ENCODE results near the gene DKKL1.
A peak's percentile ranks its signal among the peaks of the same experiment; 100 is the strongest.

DKKL1 gene

DNA sequence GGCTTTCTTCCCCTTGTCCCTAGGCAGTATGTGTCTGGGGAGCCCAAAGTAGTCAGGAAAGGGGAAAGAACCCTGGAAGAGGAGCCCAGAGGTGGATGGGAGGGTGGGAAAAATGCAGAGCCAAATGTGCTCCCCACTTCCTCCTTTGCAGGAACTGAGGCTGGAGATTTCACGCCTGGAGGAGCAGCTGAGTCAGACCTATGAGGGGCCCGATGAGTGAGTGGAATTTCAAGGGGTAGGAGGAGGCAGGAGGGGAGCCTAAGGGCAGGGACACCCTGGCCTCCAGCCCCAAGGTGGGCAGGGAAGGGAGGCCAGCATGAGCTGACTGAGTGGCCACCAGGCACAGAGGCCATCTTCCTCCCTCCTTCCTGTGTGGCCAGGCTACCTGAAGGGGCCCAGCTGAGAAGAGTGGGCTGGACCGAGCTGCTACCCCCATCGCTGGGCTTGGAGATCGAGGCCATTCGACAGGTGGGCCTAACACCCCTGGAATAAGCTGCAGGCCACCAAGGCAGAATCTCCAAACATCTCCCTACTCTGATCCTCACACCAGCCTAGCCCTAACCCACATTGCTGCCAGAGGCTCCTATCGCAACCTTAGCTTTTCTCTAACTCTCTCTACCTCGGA, 45.3 kb downstream of the DKKL1 start:
- Mint-ChIP-seq H3K9me3 (no peaks in the 10 kb centered on the region), H3K4me1 (ENCODE audit: low read depth) (peaks cover 50% of the 10 kb centered on the region), H3K4me3 (no peak overlapping the region), H3K36me3 (ENCODE audit: low read depth) (no peaks in the 10 kb centered on the region), H3K27me3 (peaks cover 27% of the 10 kb centered on the region), H3K27ac (peak overlapping the region; percentile 89)
- intact Hi-C loops (cut with micrococcal nuclease) = no loop called here

DNA sequence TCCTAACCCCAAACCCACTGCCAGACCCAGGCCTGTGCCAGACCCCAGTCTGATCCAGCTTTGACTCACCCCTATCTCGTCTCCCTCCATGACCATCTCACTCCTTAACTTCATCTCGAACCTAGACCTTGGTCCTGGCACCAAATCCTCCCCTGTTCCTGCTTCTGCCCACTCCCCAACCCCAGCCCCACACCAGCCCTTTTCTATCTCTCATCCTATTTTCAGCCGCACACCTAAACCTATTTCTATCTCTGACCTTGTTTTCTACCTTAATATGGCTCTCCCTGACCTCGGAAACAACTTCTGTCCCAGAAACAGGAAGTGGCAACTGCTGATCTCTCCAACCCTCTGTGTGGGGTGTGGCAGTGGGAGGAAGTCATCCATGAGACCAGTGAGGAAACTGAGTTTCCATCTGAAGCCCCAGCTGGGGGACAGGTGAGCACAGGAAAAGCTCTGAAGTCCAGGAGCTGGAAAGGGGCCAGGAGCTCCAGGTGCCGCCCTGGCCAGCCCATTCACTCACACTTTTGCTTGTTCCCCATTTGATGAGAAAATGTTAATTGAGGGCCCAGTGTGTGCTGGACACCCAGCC, 45.9 kb downstream of the DKKL1 start:
- no peaks in the 10 kb centered on the region for H3K9me3 Mint-ChIP-seq
- peaks cover 50% of the 10 kb centered on the region for H3K4me1 Mint-ChIP-seq (ENCODE audit: low read depth)
- H3K27me3 Mint-ChIP-seq = peaks cover 30% of the 10 kb centered on the region
- peak overlapping the region; percentile 0 for H3K4me3 Mint-ChIP-seq
- intact Hi-C loops (cut with micrococcal nuclease) = no loop called here
- H3K27ac Mint-ChIP-seq = peak overlapping the region; percentile 89
- H3K36me3 Mint-ChIP-seq (ENCODE audit: low read depth) = no peaks in the 10 kb centered on the region

DNA sequence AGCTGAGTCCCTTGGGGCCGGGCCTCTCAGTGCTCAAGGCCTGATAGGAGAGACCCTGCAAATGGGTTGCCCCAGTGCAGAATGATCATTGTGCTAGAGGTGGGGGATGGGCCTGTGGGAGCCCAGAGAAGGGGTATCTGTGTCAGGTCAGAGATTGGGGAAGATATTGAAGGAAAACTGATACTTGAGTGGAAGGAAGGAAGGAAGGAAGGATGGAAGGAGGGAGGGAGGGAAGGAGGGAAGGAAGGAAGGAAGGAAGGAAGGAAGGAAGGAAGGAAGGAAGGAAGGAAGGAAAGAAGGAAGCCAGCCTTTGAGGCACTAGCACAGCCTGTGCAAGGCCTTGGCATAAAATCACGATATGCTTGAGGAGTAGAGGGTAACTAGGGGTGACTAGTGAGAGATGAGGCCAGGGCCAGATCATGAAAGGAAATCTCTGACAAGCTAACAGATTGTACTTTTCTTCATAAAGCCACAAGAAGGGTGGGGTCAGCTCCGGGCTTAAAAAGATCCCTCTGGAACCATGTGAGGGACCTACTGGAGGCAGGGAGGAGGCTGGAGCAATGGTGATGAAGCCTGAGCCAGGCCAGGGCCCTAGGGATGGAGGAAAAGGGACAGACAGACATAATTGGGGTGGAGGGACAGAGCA, 48.1 kb downstream of the DKKL1 start:
- Mint-ChIP-seq H3K9me3 (no peaks in the 10 kb centered on the region), H3K4me3 (no peak overlapping the region), H3K27ac (peak overlapping the region; percentile 17), H3K27me3 (peaks cover 36% of the 10 kb centered on the region), H3K4me1 (ENCODE audit: low read depth) (peaks cover 54% of the 10 kb centered on the region), H3K36me3 (ENCODE audit: low read depth) (no peaks in the 10 kb centered on the region)
- intact Hi-C loops (cut with micrococcal nuclease) = no loop called here

DNA sequence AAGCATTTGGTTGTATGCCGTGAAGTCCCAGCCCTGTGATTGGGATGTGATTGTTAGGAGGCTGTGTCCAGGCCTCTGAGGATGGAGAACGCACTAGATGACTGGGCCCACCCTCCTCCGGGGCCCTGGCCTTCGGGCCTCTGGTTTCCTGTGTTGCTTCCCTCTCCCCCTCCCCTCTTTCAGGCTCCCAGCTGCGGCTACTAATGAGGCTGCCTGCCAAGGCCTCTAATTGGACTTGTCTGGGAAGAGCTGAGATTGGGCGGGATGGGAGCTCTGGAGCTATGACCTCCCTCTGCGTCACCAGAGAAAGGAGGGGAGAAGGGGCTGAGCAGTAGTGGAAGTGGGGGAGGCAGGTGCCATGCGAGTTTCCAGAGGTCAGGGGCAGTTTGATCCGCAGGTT, 49.7 kb downstream of the DKKL1 start:
- peak overlapping the region; percentile 17 for H3K27ac Mint-ChIP-seq
- no peak overlapping the region for H3K4me3 Mint-ChIP-seq
- H3K36me3 Mint-ChIP-seq (ENCODE audit: low read depth) = no peaks in the 10 kb centered on the region
- intact Hi-C loops (cut with micrococcal nuclease) = no loop called here
- peaks cover 39% of the 10 kb centered on the region for H3K4me1 Mint-ChIP-seq (ENCODE audit: low read depth)
- peaks cover 36% of the 10 kb centered on the region for H3K27me3 Mint-ChIP-seq
- H3K9me3 Mint-ChIP-seq = no peaks in the 10 kb centered on the region

DNA sequence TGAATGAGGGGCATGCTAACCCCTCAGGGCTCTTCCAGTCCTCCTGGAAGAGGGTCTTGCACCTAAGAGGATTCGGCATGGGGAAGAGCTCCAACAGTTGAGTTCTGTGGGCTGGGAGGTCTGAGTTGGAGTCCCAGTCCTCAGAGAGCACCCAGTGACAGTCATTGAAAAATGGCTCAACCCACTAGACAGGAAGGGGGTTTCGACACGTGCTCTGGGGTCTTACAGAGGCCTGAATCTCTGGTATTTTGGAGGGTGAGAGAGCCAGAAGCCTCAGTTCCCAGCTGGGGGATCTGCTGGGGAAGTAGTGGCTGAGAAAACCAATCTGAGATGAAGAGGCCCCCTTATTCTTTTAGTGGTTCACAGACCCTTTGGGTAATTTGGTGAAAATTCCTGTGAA, 50.6 kb downstream of the DKKL1 start:
- Mint-ChIP-seq H3K27ac (peak overlapping the region; percentile 5), H3K36me3 (ENCODE audit: low read depth) (no peaks in the 10 kb centered on the region), H3K4me1 (ENCODE audit: low read depth) (peaks cover 29% of the 10 kb centered on the region), H3K4me3 (no peak overlapping the region), H3K9me3 (no peaks in the 10 kb centered on the region), H3K27me3 (peaks cover 40% of the 10 kb centered on the region)
- intact Hi-C loops (cut with micrococcal nuclease) = no loop called here

DNA sequence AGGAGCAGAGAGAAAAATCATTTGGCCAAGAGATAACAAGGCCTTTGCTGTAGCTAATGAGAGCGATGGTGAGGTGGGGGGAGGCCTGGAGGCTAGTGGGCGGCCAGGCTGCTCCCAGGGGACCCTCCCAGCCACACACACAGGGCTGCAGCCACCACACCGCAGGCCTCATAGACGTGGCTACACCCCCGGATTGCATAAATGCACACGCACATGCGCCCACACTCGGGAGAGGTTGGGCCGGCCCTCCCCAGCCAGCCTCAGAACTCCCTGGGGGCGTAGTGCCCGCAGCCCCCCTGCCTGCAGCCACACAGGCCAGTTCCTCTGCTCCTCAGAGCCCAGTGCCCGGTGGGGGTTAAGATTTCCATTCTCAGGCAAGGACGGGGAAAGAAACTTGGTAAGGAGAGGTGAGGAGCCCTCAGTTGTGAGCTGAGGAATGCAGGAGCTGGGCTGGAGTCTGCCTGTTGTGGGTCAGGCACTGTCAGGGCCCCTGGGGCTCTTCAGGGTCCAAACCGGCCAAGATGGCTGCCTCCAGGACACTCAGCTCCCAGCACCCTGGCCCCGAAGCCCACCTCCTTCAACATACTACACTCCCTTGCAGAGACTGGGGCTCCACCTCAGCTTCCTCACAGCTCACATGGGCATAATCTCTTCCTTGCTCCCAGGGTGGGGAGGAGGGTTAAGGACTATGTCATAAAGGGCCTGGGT, 51.6 kb downstream of the DKKL1 start:
- H3K4me3 Mint-ChIP-seq = no peak overlapping the region
- no peaks in the 10 kb centered on the region for H3K36me3 Mint-ChIP-seq (ENCODE audit: low read depth)
- H3K27ac Mint-ChIP-seq = no peak overlapping the region
- peaks cover 21% of the 10 kb centered on the region for H3K4me1 Mint-ChIP-seq (ENCODE audit: low read depth)
- intact Hi-C loops (cut with micrococcal nuclease) = no loop called here
- H3K9me3 Mint-ChIP-seq = no peaks in the 10 kb centered on the region
- peaks cover 50% of the 10 kb centered on the region for H3K27me3 Mint-ChIP-seq

DNA sequence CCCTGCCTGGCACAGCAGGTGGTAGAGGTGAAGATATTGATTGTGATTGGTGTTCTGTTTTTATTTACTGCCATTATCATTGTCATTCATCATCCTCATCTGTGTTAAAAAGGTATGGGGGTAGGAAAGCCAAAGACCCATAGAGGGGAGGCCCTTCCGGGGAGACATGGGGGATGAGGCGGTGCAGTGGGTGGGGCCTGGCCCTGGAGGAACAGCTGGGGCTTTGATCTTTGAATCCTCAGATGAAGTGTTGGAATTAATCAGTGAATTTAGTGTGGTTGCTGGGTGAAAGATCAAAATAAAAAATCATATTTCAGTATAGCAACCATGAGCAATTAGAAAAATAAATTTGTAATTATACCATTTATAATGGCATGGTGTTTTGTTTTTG, 52.1 kb downstream of the DKKL1 start:
- H3K9me3 Mint-ChIP-seq = no peaks in the 10 kb centered on the region
- peaks cover 25% of the 10 kb centered on the region for H3K4me1 Mint-ChIP-seq (ENCODE audit: low read depth)
- intact Hi-C loops (cut with micrococcal nuclease) = no loop called here
- H3K27me3 Mint-ChIP-seq = peaks cover 55% of the 10 kb centered on the region
- no peak overlapping the region for H3K27ac Mint-ChIP-seq
- no peaks in the 10 kb centered on the region for H3K36me3 Mint-ChIP-seq (ENCODE audit: low read depth)
- H3K4me3 Mint-ChIP-seq = no peak overlapping the region

DNA sequence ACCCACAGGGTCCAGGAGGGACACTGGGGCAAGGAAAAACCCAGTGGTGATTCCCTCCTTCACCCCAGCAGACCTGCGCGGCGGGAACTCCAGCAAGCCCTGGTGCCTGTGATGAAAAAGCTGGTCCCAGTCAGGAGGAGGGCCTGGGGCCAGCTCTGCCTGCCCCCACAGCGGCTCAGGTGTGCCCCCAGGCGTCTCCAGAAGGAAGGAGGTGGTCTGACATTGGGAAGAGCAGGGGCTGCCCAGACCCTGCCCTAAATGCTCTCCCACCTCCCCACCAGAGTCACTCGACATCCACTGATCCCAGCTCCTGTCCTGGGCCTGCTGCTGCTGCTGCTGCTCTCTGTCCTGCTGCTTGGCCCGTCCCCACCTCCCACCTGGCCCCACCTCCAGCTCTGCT, 53.4 kb downstream of the DKKL1 start:
- peaks cover 30% of the 10 kb centered on the region for H3K4me1 Mint-ChIP-seq (ENCODE audit: low read depth)
- no peaks in the 10 kb centered on the region for H3K9me3 Mint-ChIP-seq
- no peaks in the 10 kb centered on the region for H3K36me3 Mint-ChIP-seq (ENCODE audit: low read depth)
- intact Hi-C loops (cut with micrococcal nuclease) = no loop called here
- no peak overlapping the region for H3K27ac Mint-ChIP-seq
- H3K27me3 Mint-ChIP-seq = peaks cover 65% of the 10 kb centered on the region
- no peak overlapping the region for H3K4me3 Mint-ChIP-seq

DNA sequence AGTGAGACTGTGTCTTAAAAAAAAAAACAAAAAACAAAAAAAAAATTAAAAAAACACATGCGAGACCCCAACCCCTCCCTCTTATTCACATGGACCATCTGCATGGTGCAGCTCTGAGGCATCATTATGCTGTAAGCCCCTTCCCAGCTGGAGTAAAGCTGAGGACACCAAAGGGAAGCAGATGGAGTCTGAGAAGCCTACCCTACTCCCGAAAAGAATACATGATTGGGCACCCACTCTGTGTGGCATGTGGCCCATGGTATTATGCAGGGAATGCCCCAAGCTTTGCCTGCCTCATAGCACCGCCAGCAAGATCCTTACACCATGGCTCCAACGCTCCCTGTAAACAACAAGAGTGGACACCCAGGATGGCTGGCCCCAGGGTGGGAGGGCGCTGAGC, 54.8 kb downstream of the DKKL1 start:
- H3K27ac Mint-ChIP-seq = no peak overlapping the region
- peaks cover 66% of the 10 kb centered on the region for H3K27me3 Mint-ChIP-seq
- peaks cover 34% of the 10 kb centered on the region for H3K4me1 Mint-ChIP-seq (ENCODE audit: low read depth)
- no peak overlapping the region for H3K4me3 Mint-ChIP-seq
- H3K9me3 Mint-ChIP-seq = no peaks in the 10 kb centered on the region
- no peaks in the 10 kb centered on the region for H3K36me3 Mint-ChIP-seq (ENCODE audit: low read depth)
- intact Hi-C loops (cut with micrococcal nuclease) = no loop called here

DNA sequence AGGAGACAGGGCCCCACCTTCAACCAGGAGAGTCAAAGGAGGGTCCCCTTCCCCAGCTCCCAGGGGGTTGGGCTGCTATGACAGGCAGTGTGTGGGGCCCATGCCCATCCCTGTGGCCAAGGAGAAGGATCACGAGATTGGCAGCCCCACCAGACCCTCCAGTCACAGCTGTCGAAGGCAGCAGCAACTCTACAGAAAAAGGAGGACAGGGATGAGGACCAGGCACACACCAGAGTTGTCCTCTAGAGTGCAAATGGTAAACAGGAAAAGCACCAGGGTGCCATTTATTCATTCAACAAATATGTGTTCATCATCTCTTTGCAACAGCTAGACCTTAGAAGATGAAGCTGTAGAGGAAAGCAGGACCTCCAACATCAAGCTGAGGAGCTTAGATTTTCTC, 55.5 kb downstream of the DKKL1 start:
- no peak overlapping the region for H3K4me3 Mint-ChIP-seq
- H3K4me1 Mint-ChIP-seq (ENCODE audit: low read depth) = peaks cover 36% of the 10 kb centered on the region
- intact Hi-C loops (cut with micrococcal nuclease) = no loop called here
- H3K9me3 Mint-ChIP-seq = no peaks in the 10 kb centered on the region
- H3K36me3 Mint-ChIP-seq (ENCODE audit: low read depth) = no peaks in the 10 kb centered on the region
- H3K27me3 Mint-ChIP-seq = peaks cover 71% of the 10 kb centered on the region
- no peak overlapping the region for H3K27ac Mint-ChIP-seq

DNA sequence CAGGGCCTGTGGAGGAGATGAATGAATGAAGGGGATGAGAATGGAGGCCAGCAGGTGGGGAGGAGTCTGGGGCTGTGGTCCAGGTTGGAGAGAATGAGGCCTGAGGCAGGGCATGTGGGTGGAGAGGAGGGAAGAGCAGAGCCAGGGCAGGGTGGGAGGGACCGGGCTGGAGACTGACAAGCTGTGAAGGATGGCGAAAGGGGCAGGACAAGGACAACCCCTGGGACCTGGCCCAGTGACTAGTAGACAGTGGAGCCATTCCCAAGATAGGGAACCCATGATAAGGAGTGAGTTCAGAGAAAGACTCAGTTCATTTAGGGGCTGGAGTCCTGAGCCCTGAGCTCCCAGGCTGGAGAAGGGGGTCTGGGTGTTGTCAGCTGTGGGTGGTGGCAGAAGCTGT, 56.5 kb downstream of the DKKL1 start:
- no peak overlapping the region for H3K4me3 Mint-ChIP-seq
- intact Hi-C loops (cut with micrococcal nuclease) = no loop called here
- peaks cover 80% of the 10 kb centered on the region for H3K27me3 Mint-ChIP-seq
- peaks cover 32% of the 10 kb centered on the region for H3K4me1 Mint-ChIP-seq (ENCODE audit: low read depth)
- no peaks in the 10 kb centered on the region for H3K9me3 Mint-ChIP-seq
- H3K36me3 Mint-ChIP-seq (ENCODE audit: low read depth) = no peaks in the 10 kb centered on the region
- no peak overlapping the region for H3K27ac Mint-ChIP-seq

DNA sequence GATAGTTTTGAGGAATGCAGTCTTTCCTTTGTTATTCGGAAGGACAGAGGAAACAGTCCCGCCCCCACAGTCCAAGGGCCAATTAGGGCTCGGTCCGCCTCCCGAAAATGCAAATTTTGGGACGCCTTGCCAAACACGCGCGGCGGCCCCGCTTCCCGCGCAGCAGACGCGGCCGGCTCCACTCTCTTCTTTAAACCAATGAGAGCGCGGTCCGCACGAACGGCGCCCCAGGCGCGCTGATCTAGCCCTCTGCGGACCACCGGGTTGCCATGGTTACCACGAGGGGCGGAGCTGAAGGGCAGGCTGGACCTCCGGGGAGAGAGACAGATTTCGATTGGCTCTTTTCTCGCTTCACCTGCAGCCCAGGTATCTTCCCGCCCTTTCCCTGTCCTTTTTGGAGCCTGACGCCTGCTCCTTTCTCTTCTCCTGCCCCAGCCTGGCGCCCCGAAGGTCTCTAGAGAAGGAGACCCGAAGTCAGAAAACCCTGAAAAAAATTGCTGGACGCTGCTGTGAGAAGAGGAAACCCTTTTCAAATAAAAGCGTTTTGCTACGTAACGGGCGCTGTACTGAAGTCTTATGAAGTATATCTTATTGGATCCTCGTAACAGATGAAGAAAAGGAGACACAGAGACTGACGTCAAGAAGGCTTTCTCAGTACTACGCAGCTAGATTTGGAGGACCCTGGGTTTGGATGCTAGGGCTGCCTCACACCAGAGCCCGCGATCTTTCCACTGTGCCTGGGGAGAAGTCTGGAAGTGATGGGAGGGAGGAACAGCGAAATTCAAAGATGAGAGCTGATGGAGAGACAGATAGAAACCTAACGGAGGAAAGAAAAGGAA, 57.6 kb downstream of the DKKL1 start:
- Mint-ChIP-seq H3K4me1 (ENCODE audit: low read depth) (peaks cover 34% of the 10 kb centered on the region), H3K27me3 (peaks cover 87% of the 10 kb centered on the region), H3K27ac (no peak overlapping the region), H3K4me3 (peak overlapping the region; percentile 40), H3K36me3 (ENCODE audit: low read depth) (no peaks in the 10 kb centered on the region), H3K9me3 (no peaks in the 10 kb centered on the region)
- intact Hi-C loops (cut with micrococcal nuclease) = no loop called here

DNA sequence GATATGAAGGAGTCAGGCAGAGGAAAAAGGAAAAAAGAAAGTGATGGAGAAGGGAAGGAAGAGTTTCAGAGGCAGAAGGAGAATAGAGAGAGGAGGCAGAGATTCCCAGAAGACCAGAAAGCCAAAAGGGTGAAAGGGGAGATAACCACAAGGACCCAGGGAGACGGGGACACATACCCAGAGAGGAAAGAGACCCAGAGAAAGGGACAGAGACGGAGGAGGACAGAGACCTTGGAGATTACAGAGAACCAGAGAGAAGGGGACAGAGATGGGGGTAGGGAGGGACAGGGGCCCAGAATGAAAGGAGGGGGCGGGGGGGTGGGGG, 58.2 kb downstream of the DKKL1 start:
- H3K4me1 Mint-ChIP-seq (ENCODE audit: low read depth) = peaks cover 39% of the 10 kb centered on the region
- H3K36me3 Mint-ChIP-seq (ENCODE audit: low read depth) = no peaks in the 10 kb centered on the region
- peaks cover 90% of the 10 kb centered on the region for H3K27me3 Mint-ChIP-seq
- H3K9me3 Mint-ChIP-seq = no peaks in the 10 kb centered on the region
- intact Hi-C loops (cut with micrococcal nuclease) = no loop called here
- no peak overlapping the region for H3K4me3 Mint-ChIP-seq
- no peak overlapping the region for H3K27ac Mint-ChIP-seq

Data from dendritic cell treated with granulocyte-macrophage colony-stimulating factor and Interleukin-4, amounts not matched to agents 40 ng/mL and 50 ng/mL, for 4 days (primary cell).